ENCODE data around the gene GP1BB.

DNA sequence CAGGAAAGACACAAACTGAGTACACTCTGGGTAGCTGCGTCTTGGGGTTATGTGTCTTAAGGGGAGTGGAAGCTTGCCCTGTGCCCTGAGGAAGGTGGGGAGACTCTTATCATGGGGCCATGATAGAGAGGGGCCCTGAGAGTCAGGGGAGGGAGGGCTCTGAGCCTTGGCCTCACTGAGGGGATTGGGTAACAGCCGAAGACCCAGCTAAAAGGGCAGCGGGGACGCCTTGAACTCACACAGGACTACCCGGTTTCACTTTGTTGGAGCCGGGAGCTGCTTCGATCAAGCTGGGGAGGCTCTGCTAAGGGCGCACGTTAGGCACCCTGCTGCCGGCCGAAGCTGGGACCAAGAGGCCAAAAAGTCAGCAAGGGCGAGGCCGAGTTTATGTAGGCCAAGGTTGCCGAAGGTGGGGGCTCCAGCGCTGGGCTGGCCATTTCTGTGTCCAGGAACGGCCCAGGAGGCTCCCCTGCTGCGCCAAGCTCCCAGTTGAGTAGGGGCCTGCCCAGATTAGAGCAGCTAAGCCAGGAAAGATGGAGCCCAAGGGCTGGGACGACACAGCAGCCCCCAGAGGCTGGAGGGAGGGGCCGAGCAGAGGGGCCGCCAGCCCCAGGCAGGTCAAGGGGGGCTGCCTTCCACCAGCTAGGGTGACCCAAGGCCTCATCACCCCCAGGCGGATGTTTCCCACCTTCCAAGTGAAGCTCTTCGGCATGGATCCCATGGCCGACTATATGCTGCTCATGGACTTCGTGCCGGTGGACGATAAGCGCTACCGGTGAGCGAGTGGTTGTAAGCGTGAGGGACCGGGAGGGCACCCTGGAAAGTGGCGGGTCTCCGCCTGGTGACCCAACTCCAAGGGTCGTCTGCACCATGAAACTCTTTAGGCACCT is 39.5 kb downstream of the GP1BB start:
- TF ChIP-seq, protein P1, sequence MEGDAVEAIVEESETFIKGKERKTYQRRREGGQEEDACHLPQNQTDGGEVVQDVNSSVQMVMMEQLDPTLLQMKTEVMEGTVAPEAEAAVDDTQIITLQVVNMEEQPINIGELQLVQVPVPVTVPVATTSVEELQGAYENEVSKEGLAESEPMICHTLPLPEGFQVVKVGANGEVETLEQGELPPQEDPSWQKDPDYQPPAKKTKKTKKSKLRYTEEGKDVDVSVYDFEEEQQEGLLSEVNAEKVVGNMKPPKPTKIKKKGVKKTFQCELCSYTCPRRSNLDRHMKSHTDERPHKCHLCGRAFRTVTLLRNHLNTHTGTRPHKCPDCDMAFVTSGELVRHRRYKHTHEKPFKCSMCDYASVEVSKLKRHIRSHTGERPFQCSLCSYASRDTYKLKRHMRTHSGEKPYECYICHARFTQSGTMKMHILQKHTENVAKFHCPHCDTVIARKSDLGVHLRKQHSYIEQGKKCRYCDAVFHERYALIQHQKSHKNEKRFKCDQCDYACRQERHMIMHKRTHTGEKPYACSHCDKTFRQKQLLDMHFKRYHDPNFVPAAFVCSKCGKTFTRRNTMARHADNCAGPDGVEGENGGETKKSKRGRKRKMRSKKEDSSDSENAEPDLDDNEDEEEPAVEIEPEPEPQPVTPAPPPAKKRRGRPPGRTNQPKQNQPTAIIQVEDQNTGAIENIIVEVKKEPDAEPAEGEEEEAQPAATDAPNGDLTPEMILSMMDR (IDR thresholded peaks at IDR 0.05), result no peak
- TF ChIP-seq EP300 (IDR thresholded peaks at IDR 0.05) (no peak), POLR2A (IDR thresholded peaks at IDR 0.05) (no peak)

All from tibial nerve (tissue), 4 donors.